MM.1S (cell line): ENCODE results near the gene INO80D.

Experiments used
- CTCF ChIP-seq: fragments of 300-600 bp; sonication (generic); IDR thresholded peaks from 2 replicates; pipeline ENCODE4 v1.5.1; 2016; ENCODE audit warnings: antibody characterized with exemption, low read length, mixed read lengths
- EZH2 ChIP-seq: fragments of 300-600 bp; sonication (generic); optimal IDR thresholded peaks from 2 replicates; pipeline ENCODE3; 2017; ENCODE audit warnings: low read depth, mild to moderate bottlenecking, antibody characterized with exemption, low read length, mixed read lengths
- EZH2phosphoT487 ChIP-seq: fragments of 300-600 bp; sonication (generic); IDR thresholded peaks from 2 replicates; pipeline ENCODE4 v1.6.1; 2018; ENCODE audit warnings: antibody characterized with exemption, low read length

GRCh38 chr2:205954707-205955106, 131.3 kb downstream of the INO80D start:
- no peak for TF ChIP-seq EZH2phosphoT487
- TF ChIP-seq EZH2 = no peak
- no peak for TF ChIP-seq CTCF
